ENCODE data around the gene CREG1. TPM values are rescaled to one million over a fixed set of nuclear protein-coding genes. Genes with fewer than 3 reads are reported as not detected.

The CREG1 gene
- total and polyA plus RNA-seq, 7 donors: 19.2 to 118 (median 35.5) TPM

GRCh38 chr1:167566766-167567165 lies 13.2 kb upstream of the CREG1 start:
- Histone ChIP-seq H3K9me3 (no peaks in the 10 kb centered on the region), H3K4me3 (no peak overlapping the region), H3K27ac (no peak overlapping the region), H3K4me1 (no peaks in the 10 kb centered on the region), H3K27me3 (ENCODE audit: insufficient read depth in 3 of 3, low read length in 2 of 3) (peaks cover 0 to 2% (median 0%) of the 10 kb centered on the region in 3 donors), H3K36me3 (ENCODE audit: insufficient read depth in 1 of 2, low read depth in 1 of 2) (no peaks in the 10 kb centered on the region)
- intact Hi-C loops (cut with DNase I): no loop called here
- no peak for TF ChIP-seq CTCF (IDR thresholded peaks at IDR 0.05)
- no peak for DNase-seq
- WGBS, 3 donors: 70 to 76% (median 74%) methylated on average over 3 of the region's 3 CpGs
- no peak for ATAC-seq

- H3K4me1 ChIP-seq: no peaks in the 10 kb centered on the region
- intact Hi-C loops (cut with DNase I): no loop called here
- H3K4me3 ChIP-seq: no peak overlapping the region
- WGBS, 3 donors: 71 to 76% (median 75%) methylated on average over 5 of the region's 5 CpGs
- no peak for TF ChIP-seq CTCF (IDR thresholded peaks at IDR 0.05)
- H3K27ac ChIP-seq: no peak overlapping the region
- DNase-seq: no peak
- no peaks in the 10 kb centered on the region for H3K36me3 ChIP-seq (ENCODE audit: insufficient read depth in 1 of 2, low read depth in 1 of 2)
- ATAC-seq: no peak
- no peaks in the 10 kb centered on the region for H3K9me3 ChIP-seq
- no peaks in the 10 kb centered on the region for H3K27me3 ChIP-seq (ENCODE audit: insufficient read depth in 3 of 3, low read length in 2 of 3)
These were observed 12.4 kb upstream of the CREG1 start for GRCh38 chr1:167565922-167566321.

GRCh38 chr1:167564612-167565270 lies 11.2 kb upstream of the CREG1 start:
- H3K36me3 ChIP-seq (ENCODE audit: insufficient read depth in 1 of 2, low read depth in 1 of 2): no peaks in the 10 kb centered on the region
- H3K9me3 ChIP-seq: no peaks in the 10 kb centered on the region
- ATAC-seq: no peak
- no peak overlapping the region for H3K27ac ChIP-seq
- TF ChIP-seq CTCF (IDR thresholded peaks at IDR 0.05): no peak
- WGBS, 3 donors: 83 to 92% (median 89%) methylated on average over 5 of the region's 5 CpGs
- intact Hi-C loops (cut with DNase I): no loop called here
- H3K4me1 ChIP-seq: no peaks in the 10 kb centered on the region
- DNase-seq: no peak
- H3K27me3 ChIP-seq (ENCODE audit: insufficient read depth in 3 of 3, low read length in 2 of 3): no peaks in the 10 kb centered on the region
- H3K4me3 ChIP-seq: no peak overlapping the region

GRCh38 chr1:167563579-167564246 lies 10.2 kb upstream of the CREG1 start:
- intact Hi-C loops (cut with DNase I): no loop called here
- H3K36me3 ChIP-seq (ENCODE audit: insufficient read depth in 1 of 2, low read depth in 1 of 2): no peaks in the 10 kb centered on the region
- no peak overlapping the region for H3K4me3 ChIP-seq
- no peaks in the 10 kb centered on the region for H3K4me1 ChIP-seq
- no peaks in the 10 kb centered on the region for H3K9me3 ChIP-seq
- H3K27ac ChIP-seq: no peak overlapping the region
- H3K27me3 ChIP-seq (ENCODE audit: insufficient read depth in 3 of 3, low read length in 2 of 3): no peaks in the 10 kb centered on the region
- 68 to 77% (median 71%) methylated on average over 7 of the region's 7 CpGs for WGBS, 3 donors
- TF ChIP-seq CTCF (IDR thresholded peaks at IDR 0.05): no peak
- DNase-seq: no peak
- no peak for ATAC-seq
